Karpas-422 (cell line): ENCODE measurements around the gene ASTN2. TPM values are rescaled to one million over a fixed set of nuclear protein-coding genes. Genes with fewer than 3 reads are reported as not detected.

Experiments used
- DNase-seq: peaks from one replicate; pipeline ENCODE4 v3.0.0-alpha.2; 2015
- H2AFZ ChIP-seq: fragments of 200-600 bp; sonication (generic); 2 replicates; pipeline ENCODE4 v1.6.1; 2014; ENCODE audit warnings: antibody characterized with exemption, low read length, mixed read lengths
- H3K27ac ChIP-seq: fragments of 200-600 bp; sonication (generic); 2 replicates; pipeline ENCODE4 v1.5.1; 2014; ENCODE audit warnings: mild to moderate bottlenecking, low read length, moderate library complexity
- H3K27me3 ChIP-seq: fragments of 200-600 bp; sonication (generic); 2 replicates; pipeline ENCODE4 v1.6.1; 2014; ENCODE audit warnings: low read length, mixed read lengths
- H3K36me3 ChIP-seq: fragments of 200-600 bp; sonication (generic); 2 replicates; pipeline ENCODE4 v1.6.1; 2014; ENCODE audit warnings: low read length, mixed read lengths; ENCODE audit not compliant: insufficient read depth
- H3K4me1 ChIP-seq: fragments of 200-600 bp; sonication (generic); 2 replicates; pipeline ENCODE4 v1.6.1; 2014; ENCODE audit warnings: mild to moderate bottlenecking, low read length, mixed read lengths
- H3K4me2 ChIP-seq: fragments of 200-600 bp; sonication (generic); 2 replicates; pipeline ENCODE4 v1.6.1; 2014; ENCODE audit warnings: low read length, low read depth, mild to moderate bottlenecking; ENCODE audit not compliant: poor library complexity, severe bottlenecking
- H3K4me3 ChIP-seq: fragments of 200-600 bp; sonication (generic); 2 replicates; pipeline ENCODE4 v1.5.1; 2014; ENCODE audit warnings: mild to moderate bottlenecking, antibody characterized with exemption, low read length, mixed read lengths
- H3K79me2 ChIP-seq: fragments of 200-600 bp; sonication (generic); 2 replicates; pipeline ENCODE4 v1.6.1; 2014; ENCODE audit warnings: mild to moderate bottlenecking, low read length, mixed read lengths
- H3K9ac ChIP-seq: fragments of 200-600 bp; sonication (generic); 2 replicates; pipeline ENCODE4 v1.6.0; 2014; ENCODE audit warnings: low read length
- H3K9me2 ChIP-seq: fragments of 200-600 bp; sonication (generic), shearing (Covaris generic); replicated peaks from 2 replicates; pipeline ENCODE4 v1.6.0; 2014; ENCODE audit warnings: mild to moderate bottlenecking, low read length, moderate library complexity; ENCODE audit not compliant: insufficient read depth
- H3K9me3 ChIP-seq: fragments of 300-700, 200-600 bp; sonication (generic); 2 replicates; pipeline ENCODE4 v1.6.1; 2014; ENCODE audit warnings: low read length, mixed read lengths
- H4K20me1 ChIP-seq: fragments of 200-600 bp; sonication (generic); 2 replicates; pipeline ENCODE4 v1.6.1; 2014; ENCODE audit warnings: mild to moderate bottlenecking, antibody characterized with exemption, low read length, low read depth; ENCODE audit not compliant: insufficient read depth
- total RNA-seq: library from RNA; depleted of rRNA; stranded (reverse); fragments of >200 nt; shearing (Covaris generic); gene quantifications from 2 replicates; pipeline ENCODE4 v1.2.3, GENCODE V29; 2014; ENCODE audit warnings: low replicate concordance

The ASTN2 gene
- total RNA-seq, 1 experiment from 2014 or later = 5.3 TPM

DNA sequence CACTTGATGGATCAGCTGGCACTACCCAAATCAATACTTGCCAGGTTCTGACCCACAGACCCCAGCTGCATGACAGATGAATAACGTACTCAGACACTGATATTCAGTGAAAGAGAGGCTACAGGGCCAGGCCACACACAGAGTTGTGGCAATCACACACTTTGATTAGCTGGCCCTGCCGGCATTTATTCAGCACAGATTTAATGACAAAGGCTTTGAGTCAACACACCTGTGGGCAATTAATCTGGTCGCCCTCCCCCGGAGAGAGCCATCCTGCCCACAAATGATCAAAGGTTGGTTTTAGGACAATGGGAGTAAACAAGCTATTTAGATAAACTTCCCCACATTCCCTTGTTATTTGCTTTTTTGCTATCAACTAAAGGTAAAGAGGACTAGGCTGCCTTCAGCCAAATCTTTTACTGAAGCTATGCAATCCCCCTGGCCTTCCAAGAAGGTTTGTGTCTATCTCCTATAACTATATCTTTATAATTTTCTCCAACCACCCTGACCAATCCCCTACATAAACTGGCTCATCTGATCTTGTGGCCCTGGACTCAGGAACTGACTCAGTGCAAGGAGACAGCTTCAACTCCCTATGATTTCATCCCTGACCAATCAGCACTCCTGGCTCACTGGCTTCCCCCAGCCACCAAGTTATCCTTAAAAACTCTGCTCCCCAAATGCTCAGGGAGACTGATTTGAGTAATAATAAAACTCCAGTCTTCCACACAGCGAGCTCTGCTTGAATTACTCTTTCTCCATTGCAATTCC lies 740.5 kb downstream of the ASTN2 start:
- Histone ChIP-seq H4K20me1 (no peaks in the 10 kb centered on the region), H3K27me3 (no peaks in the 10 kb centered on the region; the same call in 1 of the 2 replicates), H2AFZ (no peak overlapping the region), H3K4me3 (no peak overlapping the region), H3K79me2 (no peaks in the 10 kb centered on the region), H3K36me3 (no peaks in the 10 kb centered on the region), H3K9me2 (no peaks in the 10 kb centered on the region), H3K9me3 (peaks cover 24% of the 10 kb centered on the region), H3K4me2 (no peak overlapping the region), H3K9ac (no peak overlapping the region), H3K27ac (no peak overlapping the region), H3K4me1 (no peaks in the 10 kb centered on the region)
- DNase-seq = no peak

DNA sequence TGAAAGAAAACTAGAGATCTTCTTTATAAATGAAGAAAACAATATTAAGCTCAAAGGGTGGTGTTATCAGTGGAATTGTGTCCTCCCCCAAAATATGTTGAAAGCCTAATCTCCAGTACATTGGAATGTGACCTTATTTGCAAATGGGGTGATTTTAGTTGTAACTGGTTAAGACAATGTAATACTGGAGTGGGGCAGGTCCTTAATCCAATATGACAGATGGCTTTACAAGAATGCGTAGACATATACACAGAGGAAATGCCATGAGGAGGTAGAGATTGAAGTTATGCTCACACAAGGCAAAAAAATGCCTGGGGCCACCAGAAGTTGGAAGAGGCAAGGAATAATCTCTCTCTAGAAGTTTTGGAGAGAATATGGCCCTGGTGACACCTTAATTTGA lies 741.5 kb downstream of the ASTN2 start:
- Histone ChIP-seq H3K36me3 (no peaks in the 10 kb centered on the region), H3K4me3 (no peak overlapping the region), H3K27ac (no peak overlapping the region), H3K9me2 (no peaks in the 10 kb centered on the region), H3K4me2 (no peak overlapping the region), H3K27me3 (no peaks in the 10 kb centered on the region; the same call in 1 of the 2 replicates), H3K9me3 (peaks cover 24% of the 10 kb centered on the region), H4K20me1 (no peaks in the 10 kb centered on the region), H3K4me1 (no peaks in the 10 kb centered on the region), H3K9ac (no peak overlapping the region), H3K79me2 (no peaks in the 10 kb centered on the region), H2AFZ (no peak overlapping the region)
- no peak for DNase-seq

DNA sequence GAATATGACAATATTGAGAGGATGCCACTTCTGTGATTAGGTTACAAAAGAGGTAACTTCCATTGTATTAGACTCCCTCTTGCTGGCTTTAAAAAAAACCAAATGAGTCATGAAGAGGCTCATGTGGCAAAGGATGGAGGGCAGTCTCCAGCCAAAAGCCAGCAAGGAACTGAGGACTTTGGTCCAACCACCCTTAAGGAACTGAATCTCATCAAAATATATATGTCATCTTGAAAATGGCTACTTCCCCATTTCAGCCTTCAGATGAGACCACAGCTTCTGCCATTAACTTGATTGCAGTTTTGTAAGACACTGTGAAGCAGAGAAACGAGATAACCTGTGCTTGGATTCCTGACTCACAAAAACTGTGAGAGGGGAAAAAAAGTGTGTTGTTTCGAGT lies 743.3 kb downstream of the ASTN2 start:
- Histone ChIP-seq H3K27me3 (no peaks in the 10 kb centered on the region; the same call in 1 of the 2 replicates), H4K20me1 (no peaks in the 10 kb centered on the region), H3K9me2 (no peaks in the 10 kb centered on the region), H3K27ac (no peak overlapping the region), H3K9ac (no peak overlapping the region), H2AFZ (no peak overlapping the region), H3K4me3 (no peak overlapping the region), H3K36me3 (no peaks in the 10 kb centered on the region), H3K9me3 (peaks cover 24% of the 10 kb centered on the region), H3K4me2 (no peak overlapping the region), H3K79me2 (no peaks in the 10 kb centered on the region), H3K4me1 (no peaks in the 10 kb centered on the region)
- peak; percentile 50 for DNase-seq

DNA sequence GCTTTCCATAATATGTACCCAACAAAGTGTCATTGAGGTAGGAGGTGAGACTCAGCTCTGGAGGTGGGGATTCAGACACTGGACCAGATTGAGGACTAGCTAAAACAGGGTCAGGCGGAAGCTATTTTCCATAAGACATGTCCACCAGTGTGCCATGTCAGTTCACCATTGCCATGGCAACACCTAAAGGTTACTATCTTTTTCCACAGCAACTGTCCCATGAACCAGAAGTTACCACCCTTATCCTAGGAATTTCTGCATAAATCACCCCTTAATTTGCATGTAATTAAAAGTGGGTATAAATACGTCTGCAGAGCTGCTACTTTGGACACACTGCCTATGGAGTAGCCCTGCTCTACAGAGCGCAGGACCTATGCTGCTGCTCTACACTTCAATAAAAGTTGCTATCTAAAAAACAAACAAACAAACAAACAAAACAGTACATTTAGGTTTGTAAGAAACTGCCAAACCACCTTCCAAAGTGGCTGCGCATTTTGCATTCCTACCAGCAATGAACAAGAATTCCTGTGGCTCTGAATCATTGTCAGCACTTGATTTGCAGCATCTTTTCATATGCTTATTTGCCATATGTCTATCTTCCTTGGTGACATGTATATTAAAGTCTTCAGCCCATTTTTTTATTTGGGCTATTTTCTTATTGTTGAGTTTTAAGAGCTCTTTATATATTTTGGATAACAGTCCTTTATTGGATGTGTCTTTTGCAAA lies 745.7 kb downstream of the ASTN2 start:
- H4K20me1 ChIP-seq = no peaks in the 10 kb centered on the region
- no peaks in the 10 kb centered on the region for H3K4me1 ChIP-seq
- H3K27ac ChIP-seq = no peak overlapping the region
- H3K27me3 ChIP-seq = no peaks in the 10 kb centered on the region
- peaks cover 19% of the 10 kb centered on the region for H3K9me3 ChIP-seq
- H3K4me2 ChIP-seq = no peak overlapping the region
- no peak overlapping the region for H3K4me3 ChIP-seq
- H3K9ac ChIP-seq = no peak overlapping the region
- no peak for DNase-seq
- H3K79me2 ChIP-seq = no peaks in the 10 kb centered on the region
- no peak overlapping the region for H2AFZ ChIP-seq
- H3K36me3 ChIP-seq = no peaks in the 10 kb centered on the region
- H3K9me2 ChIP-seq = no peaks in the 10 kb centered on the region

DNA sequence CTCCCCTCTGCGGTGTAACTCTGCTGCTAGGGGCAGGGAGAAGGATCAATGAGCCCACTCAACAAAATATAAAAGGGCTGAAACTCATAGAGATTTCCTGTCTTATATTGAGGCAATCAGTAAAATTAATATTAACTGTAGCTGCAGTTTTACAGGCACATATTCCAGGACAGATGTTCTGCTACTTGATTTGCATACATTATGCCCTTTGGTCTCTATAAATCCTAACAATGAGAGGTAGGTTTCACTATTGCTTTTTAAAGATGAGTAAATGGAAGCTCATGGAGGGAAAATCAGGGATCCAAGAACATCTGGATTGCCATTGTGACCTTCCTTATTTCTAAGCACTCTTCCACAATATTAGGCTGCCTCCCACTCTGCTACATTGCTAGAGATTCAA lies 751.3 kb downstream of the ASTN2 start:
- Histone ChIP-seq H2AFZ (no peak overlapping the region), H3K79me2 (no peaks in the 10 kb centered on the region), H3K36me3 (no peaks in the 10 kb centered on the region), H4K20me1 (no peaks in the 10 kb centered on the region), H3K4me2 (no peak overlapping the region), H3K9me3 (no peaks in the 10 kb centered on the region), H3K9ac (no peak overlapping the region), H3K27me3 (no peaks in the 10 kb centered on the region), H3K4me1 (no peaks in the 10 kb centered on the region), H3K4me3 (no peak overlapping the region), H3K9me2 (no peaks in the 10 kb centered on the region), H3K27ac (no peak overlapping the region)
- DNase-seq = no peak

DNA sequence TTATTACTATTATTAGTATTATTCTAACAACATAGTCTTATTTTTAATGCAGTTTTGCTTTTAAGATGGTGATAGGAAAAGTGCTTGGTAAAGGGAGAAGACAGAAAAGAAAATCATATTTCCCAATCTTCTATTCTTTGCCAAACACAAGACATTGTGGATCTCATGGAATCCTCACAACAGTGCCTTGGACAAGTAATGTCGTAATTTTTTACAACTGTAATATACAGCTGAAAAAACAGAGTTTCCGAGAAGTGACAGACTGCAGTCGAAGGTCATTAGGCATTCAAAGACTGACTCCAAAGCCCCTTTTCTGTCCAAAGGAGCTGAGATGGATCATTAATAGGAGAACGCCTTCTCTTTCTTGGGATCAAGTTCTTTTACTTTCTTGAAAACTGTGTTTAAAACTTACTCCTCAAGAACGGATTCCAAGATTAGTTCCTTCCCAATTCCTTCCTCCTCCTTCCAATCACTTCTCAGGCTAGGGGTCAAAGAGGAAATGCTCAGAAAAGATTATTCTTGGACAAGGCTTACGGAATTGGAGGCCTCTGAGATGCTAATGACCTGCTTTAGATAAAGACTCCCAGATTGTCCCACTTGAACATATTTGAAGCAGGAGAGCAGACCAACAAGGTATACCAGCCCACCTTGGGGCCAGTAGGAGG lies 752.1 kb downstream of the ASTN2 start:
- H3K4me3 ChIP-seq = no peak overlapping the region
- no peaks in the 10 kb centered on the region for H3K4me1 ChIP-seq
- no peak overlapping the region for H3K9ac ChIP-seq
- no peak overlapping the region for H3K27ac ChIP-seq
- H3K9me3 ChIP-seq = no peaks in the 10 kb centered on the region
- no peaks in the 10 kb centered on the region for H3K9me2 ChIP-seq
- H3K27me3 ChIP-seq = no peaks in the 10 kb centered on the region
- H2AFZ ChIP-seq = no peak overlapping the region
- H3K36me3 ChIP-seq = no peaks in the 10 kb centered on the region
- no peak overlapping the region for H3K4me2 ChIP-seq
- H4K20me1 ChIP-seq = no peaks in the 10 kb centered on the region
- no peak for DNase-seq
- H3K79me2 ChIP-seq = no peaks in the 10 kb centered on the region

DNA sequence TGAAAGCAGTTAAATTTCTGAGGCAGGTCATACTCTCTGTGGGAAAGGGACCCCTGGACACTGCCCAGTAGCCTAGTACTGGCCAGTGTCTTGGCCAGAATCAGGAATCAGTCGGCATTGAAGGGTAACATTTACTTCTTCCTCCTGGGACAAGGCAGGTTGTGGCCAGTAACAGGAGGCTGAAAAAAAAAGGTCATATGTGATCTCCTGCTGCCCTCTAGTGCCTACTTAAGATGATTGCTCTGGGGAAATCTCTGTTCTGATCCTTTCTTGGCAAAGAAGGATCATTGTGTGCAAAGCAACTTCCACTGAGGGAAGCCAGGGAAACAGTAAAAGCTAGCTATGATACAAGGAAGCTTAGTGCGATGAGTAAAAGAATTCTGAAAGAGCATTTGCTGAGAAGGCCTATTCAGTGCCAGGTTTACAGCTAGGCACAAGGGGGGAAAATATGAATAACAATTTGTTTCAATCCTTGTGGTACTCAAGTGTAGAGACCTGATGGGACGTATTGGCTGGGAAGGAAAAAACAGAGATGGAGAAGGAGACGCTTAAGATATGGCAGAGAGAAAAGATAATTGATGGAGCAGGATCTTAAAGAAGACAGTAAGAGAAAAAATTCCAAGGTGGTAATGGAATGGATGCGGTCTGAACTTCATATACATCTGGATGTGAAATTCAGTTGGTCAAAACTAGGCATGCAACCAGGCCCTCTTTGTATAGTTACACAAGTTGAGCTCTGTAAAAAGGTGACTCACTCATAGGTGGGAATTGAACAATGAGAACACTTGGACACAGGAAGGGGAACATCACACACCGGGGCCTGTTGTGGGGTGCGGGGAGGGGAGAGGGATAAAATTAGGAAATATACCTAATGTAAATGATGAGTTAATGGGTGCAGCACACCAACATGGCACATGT lies 753.6 kb downstream of the ASTN2 start:
- DNase-seq = peak; percentile 84
- Histone ChIP-seq H3K4me1 (no peaks in the 10 kb centered on the region), H3K9me2 (no peaks in the 10 kb centered on the region), H3K27ac (no peak overlapping the region), H3K79me2 (no peaks in the 10 kb centered on the region), H3K4me3 (no peak overlapping the region), H3K9me3 (no peaks in the 10 kb centered on the region), H3K27me3 (no peaks in the 10 kb centered on the region), H3K4me2 (no peak overlapping the region), H4K20me1 (no peaks in the 10 kb centered on the region), H2AFZ (no peak overlapping the region), H3K36me3 (no peaks in the 10 kb centered on the region), H3K9ac (no peak overlapping the region)
